ENCODE data around the gene CPED1.

Gene CPED1

DNA sequence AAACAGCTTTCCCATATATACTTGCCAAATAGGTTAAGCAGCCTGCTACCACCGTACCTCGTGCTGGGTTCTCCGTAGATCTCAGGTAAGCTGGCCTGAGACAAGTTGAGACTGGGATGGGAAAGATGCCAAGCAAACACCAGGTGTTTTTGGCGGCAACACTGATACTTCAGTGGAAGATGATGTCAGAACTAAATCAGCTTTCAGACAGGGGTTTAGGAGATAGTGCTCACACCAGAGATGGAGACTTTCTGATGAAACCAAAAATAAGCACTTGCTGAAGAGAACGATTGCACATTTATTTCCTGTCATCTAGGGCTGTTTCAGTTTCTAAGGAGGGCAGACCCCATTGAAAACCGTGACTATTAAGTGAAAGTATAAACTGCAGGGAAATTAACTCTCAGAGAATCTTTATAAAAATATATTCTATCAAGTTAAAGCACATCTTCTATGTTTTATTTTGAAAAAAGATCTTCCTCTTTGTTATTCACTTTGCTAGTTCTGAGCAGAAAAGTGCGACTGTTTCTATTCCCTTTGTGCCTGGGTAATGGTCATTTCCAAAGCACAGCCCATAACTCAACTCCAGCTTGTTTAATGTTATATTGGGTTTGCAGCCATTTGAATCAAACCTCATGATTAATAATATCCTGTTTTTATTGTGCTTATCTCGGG is 149.9 kb downstream of the CPED1 start:
- Histone ChIP-seq H3K27me3 (ENCODE audit: control insufficient read depth, insufficient read depth, low read length) (no peaks in the 10 kb centered on the region), H3K79me2 (no peaks in the 10 kb centered on the region), H3K36me3 (ENCODE audit: control insufficient read depth, insufficient read depth, low read length) (no peaks in the 10 kb centered on the region), H3K9ac (no peak overlapping the region), H3K4me1 (no peaks in the 10 kb centered on the region), H2AFZ (no peak overlapping the region), H3K27ac (no peak overlapping the region), H3K4me2 (ENCODE audit: low read length) (no peak overlapping the region), H3K9me3 (ENCODE audit: control insufficient read depth, low read length) (no peaks in the 10 kb centered on the region), H3K4me3 (ENCODE audit: low read depth, low read length) (no peak overlapping the region)
- TF ChIP-seq CTCF (IDR thresholded peaks at IDR 0.05) = no peak

DNA sequence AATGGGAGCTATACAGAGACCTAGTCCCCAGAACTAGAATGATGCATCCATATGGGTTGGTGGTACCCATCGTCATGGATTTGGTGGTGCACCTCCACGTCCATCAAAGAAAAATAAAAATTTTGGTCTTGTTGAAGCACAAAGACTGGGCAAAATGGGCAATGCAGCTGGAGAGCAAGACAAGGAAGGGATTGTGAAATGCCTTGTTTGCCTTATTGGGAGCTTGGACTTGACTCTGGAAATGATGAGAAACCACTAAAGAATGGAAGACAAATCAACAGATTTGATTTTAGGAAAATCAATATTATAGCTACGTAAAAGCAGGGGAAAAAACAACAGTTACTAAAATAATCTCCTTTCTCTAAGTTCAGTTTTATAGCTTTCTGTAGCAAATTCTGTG is 150.9 kb downstream of the CPED1 start:
- no peak overlapping the region for H3K4me3 ChIP-seq (ENCODE audit: low read depth, low read length)
- no peak overlapping the region for H3K27ac ChIP-seq
- no peaks in the 10 kb centered on the region for H3K4me1 ChIP-seq
- no peaks in the 10 kb centered on the region for H3K27me3 ChIP-seq (ENCODE audit: control insufficient read depth, insufficient read depth, low read length)
- no peaks in the 10 kb centered on the region for H3K9me3 ChIP-seq (ENCODE audit: control insufficient read depth, low read length)
- no peak overlapping the region for H3K9ac ChIP-seq
- no peaks in the 10 kb centered on the region for H3K36me3 ChIP-seq (ENCODE audit: control insufficient read depth, insufficient read depth, low read length)
- TF ChIP-seq CTCF (IDR thresholded peaks at IDR 0.05) = no peak
- H3K4me2 ChIP-seq (ENCODE audit: low read length) = no peak overlapping the region
- H2AFZ ChIP-seq = no peak overlapping the region
- no peaks in the 10 kb centered on the region for H3K79me2 ChIP-seq

DNA sequence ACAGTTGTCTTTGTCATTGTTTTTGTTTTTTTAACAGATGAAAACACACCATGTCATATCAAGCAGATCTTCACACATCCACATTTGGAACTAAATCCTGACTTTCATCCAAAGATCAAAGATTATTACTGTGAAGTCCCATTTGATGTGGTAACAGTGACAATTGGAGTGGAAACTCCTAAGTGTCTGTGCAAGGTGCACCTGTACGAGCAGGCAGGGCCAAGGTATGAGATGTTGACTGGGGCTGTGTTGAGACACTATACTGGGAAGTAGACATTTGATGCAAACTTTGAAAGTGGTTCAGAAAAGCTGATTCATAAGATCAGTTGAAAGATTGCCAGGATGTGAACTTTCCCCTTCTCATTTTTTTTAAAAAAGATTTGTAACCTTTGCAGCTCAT is 152.3 kb downstream of the CPED1 start:
- H3K27me3 ChIP-seq (ENCODE audit: control insufficient read depth, insufficient read depth, low read length) = no peaks in the 10 kb centered on the region
- H3K9me3 ChIP-seq (ENCODE audit: control insufficient read depth, low read length) = no peaks in the 10 kb centered on the region
- TF ChIP-seq CTCF (IDR thresholded peaks at IDR 0.05) = no peak
- H3K36me3 ChIP-seq (ENCODE audit: control insufficient read depth, insufficient read depth, low read length) = no peaks in the 10 kb centered on the region
- H2AFZ ChIP-seq = no peak overlapping the region
- H3K4me1 ChIP-seq = no peaks in the 10 kb centered on the region
- no peak overlapping the region for H3K4me2 ChIP-seq (ENCODE audit: low read length)
- H3K4me3 ChIP-seq (ENCODE audit: low read depth, low read length) = no peak overlapping the region
- H3K9ac ChIP-seq = no peak overlapping the region
- H3K79me2 ChIP-seq = no peaks in the 10 kb centered on the region
- H3K27ac ChIP-seq = no peak overlapping the region

- no peak overlapping the region for H3K4me3 ChIP-seq (ENCODE audit: low read depth, low read length)
- H3K4me2 ChIP-seq (ENCODE audit: low read length) = no peak overlapping the region
- no peaks in the 10 kb centered on the region for H3K36me3 ChIP-seq (ENCODE audit: control insufficient read depth, insufficient read depth, low read length)
- no peaks in the 10 kb centered on the region for H3K4me1 ChIP-seq
- H3K9ac ChIP-seq = no peak overlapping the region
- TF ChIP-seq CTCF (IDR thresholded peaks at IDR 0.05) = no peak
- H2AFZ ChIP-seq = no peak overlapping the region
- H3K27me3 ChIP-seq (ENCODE audit: control insufficient read depth, insufficient read depth, low read length) = no peaks in the 10 kb centered on the region
- H3K9me3 ChIP-seq (ENCODE audit: control insufficient read depth, low read length) = no peaks in the 10 kb centered on the region
- H3K79me2 ChIP-seq = no peaks in the 10 kb centered on the region
- no peak overlapping the region for H3K27ac ChIP-seq
Measured at GRCh38 chr7:121151774-121152221, 163.3 kb downstream of the CPED1 start.

DNA sequence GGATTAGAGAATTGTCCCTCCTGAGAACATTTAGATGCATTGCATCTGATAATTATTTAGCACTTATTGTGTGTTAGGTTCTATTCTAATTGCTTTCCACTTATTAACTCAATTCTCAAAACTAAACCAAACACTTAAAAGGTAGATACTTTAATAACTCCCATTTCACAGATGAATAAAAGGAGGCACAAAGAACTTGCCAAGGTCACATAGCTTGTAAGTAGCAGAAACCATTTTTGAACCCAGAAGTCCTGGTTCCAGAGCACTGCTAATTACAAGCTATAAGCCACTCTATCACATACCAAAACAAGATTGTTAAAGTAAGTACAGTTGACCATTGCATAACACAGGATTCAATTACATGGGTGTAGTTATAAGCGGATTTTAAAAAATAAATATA is 164.9 kb downstream of the CPED1 start:
- no peak overlapping the region for H3K4me2 ChIP-seq (ENCODE audit: low read length)
- no peaks in the 10 kb centered on the region for H3K9me3 ChIP-seq (ENCODE audit: control insufficient read depth, low read length)
- no peaks in the 10 kb centered on the region for H3K79me2 ChIP-seq
- no peaks in the 10 kb centered on the region for H3K4me1 ChIP-seq
- H3K9ac ChIP-seq = no peak overlapping the region
- H3K27ac ChIP-seq = no peak overlapping the region
- H2AFZ ChIP-seq = no peak overlapping the region
- no peaks in the 10 kb centered on the region for H3K27me3 ChIP-seq (ENCODE audit: control insufficient read depth, insufficient read depth, low read length)
- H3K4me3 ChIP-seq (ENCODE audit: low read depth, low read length) = no peak overlapping the region
- no peaks in the 10 kb centered on the region for H3K36me3 ChIP-seq (ENCODE audit: control insufficient read depth, insufficient read depth, low read length)
- TF ChIP-seq CTCF (IDR thresholded peaks at IDR 0.05) = no peak
